ELR (cell line): ENCODE data around the gene ITGA8.

Experiments used
- DNase-seq: peaks from one replicate; pipeline ENCODE4 v3.0.0-alpha.2; 2015; ENCODE audit warnings: low read depth

Gene ITGA8

GRCh38 chr10:15730341-15730740, 10.6 kb upstream of the ITGA8 start:
- no peak for DNase-seq

DNA sequence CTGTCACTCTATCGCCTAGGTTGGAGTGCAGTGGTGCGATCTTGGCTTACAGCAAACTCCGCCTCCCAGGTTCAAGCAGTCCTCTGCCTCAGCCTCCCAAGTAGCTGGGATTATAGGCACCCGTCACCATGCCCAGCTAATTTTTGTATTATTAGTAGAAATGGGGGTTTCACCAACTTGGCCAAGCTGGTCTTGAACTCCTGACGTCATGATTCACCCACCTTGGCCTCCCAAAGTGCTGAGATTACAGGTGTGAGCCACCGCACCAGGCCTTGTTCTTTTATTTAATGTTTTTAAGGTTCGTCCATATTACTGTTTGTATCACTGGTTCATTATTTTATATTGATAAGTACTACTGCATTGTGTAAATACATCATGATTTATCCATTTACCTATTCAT, 10.2 kb upstream of the ITGA8 start:
- DNase-seq = no peak

DNA sequence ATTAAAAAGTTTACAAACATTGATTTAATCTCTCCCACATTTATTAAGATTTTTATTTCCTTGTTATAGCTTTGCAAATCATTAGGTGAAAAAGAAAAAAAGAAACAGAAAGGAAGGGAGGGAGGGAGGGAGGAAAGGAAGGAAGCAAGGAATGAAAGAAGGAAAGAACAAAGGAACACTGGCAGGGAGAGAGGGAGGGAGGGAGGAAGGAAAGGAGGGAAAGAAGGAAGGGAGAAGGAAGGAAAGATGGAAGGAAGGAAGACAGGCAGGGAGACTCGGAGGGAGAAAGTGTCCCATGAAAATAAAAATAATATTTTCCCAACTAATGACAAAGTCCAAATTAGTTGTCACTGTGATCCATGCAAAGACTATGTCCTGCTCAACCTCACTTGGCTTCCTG, 6.3 kb upstream of the ITGA8 start:
- no peak for DNase-seq

DNA sequence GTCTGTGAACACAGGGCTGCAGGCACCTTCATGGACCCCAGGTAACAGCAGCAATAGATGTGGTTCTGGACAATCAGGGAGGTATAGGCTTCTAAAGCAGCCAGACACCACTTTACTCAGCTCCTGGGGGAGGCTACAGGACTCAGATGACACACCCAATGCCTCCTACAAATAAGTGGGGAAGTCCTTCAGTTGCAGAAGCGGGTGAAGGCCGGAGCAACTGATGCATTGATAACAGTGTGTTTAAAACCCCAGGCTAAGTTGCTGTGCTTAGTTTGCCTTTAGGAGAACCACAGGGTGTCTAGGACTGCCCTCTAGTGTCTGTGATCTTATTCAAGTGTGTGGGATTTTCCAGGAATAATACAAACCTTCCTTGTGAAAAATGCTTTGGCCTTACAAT, 5.9 kb upstream of the ITGA8 start:
- peak; percentile 74 for DNase-seq

GRCh38 chr10:15724683-15725082, 5.0 kb upstream of the ITGA8 start:
- no peak for DNase-seq

DNA sequence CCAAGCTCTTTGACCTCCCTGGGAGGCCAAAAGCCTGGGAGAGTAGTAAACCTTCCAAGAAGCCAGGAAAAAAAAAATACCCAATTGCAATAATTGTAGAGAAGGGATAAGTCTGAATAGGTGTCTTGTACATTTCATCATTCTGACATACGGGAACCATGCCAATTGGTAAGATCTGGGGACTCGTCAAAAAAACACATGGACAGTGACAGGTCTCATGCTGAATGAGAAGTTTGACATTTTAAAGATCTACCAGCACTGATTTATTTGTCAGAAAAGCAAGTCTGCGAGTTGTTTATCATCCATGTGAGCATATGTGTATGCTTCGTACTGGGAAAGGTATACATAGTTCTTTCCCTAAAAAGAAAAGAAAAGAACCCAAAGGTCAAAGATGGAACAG, 4.1 kb upstream of the ITGA8 start:
- DNase-seq = no peak

DNA sequence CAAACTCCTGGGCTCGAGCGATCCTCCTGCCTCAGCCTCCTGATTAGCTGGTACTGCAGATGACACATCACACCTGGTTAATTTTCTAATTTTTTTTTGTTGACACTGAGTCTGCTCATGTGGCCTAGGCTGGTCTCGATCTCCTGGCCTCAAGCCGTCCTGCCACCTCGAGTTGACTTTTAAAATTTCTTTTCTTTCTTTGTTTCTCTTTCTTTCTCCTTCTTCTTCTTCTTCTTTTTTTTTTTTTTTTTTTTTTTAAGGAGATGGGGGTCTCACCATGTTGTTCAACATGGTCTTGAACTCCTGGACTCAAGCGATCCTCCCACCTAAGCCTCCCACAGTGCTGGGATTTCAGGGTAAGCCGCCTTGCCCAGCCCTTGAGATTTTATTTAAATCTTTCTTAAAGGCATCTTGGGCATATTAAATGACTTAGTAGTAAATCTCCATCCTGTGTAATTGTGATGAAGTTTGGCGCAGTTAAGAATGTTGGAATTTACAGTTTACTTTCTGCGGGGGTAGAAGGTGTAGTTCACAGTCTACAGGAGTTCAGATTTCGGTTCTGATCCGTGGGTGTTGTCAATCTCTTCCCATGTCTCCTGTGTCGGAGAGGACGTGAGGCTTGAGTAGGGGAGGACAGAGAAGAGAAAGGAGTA, 1.0 kb upstream of the ITGA8 start:
- DNase-seq = no peak

GRCh38 chr10:15719049-15719898, 448 bp downstream of the ITGA8 start:
- DNase-seq = peak; percentile 11

DNA sequence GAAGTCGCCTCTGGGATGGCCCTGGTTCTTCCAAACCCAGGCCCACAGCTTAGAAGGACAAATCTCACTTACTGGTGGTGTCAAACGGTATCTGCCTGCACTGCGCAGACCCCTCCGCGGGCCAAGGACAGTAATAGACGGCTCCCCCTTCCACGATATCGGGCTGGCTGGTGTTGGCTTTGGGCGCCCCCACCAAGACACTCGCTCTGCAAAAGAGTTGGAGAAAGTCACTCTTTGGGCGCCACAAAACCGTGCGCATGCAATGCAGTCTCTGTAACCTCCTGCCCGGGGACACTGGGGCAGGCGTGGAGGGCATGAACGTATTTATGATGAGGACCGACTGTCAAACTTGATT, 1.1 kb downstream of the ITGA8 start:
- DNase-seq = no peak

- peak; percentile 40 for DNase-seq
Measured at GRCh38 chr10:15715619-15716227, 4.0 kb downstream of the ITGA8 start.

DNA sequence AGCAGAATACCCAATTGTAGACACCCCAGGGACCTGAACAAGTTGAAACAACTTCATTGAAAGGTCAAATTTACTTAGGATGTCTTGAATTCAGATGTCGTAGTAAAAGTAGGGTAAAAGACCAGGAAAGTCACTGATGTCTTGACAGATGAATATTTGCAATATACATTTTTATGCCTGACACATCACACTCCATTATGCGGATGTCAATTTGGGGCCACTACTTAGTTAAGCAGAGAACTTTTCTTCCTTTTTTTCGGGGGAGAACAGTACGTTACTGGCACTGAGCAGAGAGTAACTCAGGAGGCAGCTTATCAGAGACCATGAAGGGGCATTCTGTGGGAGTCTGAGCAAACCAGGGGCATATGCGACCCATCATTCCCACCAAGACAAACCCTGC, 4.9 kb downstream of the ITGA8 start:
- DNase-seq = no peak

DNA sequence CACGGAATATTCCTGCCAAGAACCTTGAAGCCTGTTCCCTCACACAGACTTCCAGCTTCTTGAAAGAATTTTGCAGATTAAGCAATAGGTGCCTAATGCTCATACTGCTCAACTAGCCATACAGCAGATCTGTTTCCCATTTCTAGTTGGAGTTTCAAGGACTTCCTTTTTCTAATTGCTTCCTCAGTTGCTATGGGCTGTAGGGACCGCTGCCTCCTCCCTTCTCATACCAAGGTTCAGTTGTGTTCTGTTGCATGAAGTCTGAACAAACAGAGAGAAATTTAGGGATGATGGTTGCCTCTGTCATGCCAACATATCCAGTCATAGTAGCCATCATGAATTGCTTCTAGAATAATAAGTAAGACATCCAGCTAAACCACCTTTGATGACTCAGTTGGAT, 6.8 kb downstream of the ITGA8 start:
- peak; percentile 38 for DNase-seq

DNA sequence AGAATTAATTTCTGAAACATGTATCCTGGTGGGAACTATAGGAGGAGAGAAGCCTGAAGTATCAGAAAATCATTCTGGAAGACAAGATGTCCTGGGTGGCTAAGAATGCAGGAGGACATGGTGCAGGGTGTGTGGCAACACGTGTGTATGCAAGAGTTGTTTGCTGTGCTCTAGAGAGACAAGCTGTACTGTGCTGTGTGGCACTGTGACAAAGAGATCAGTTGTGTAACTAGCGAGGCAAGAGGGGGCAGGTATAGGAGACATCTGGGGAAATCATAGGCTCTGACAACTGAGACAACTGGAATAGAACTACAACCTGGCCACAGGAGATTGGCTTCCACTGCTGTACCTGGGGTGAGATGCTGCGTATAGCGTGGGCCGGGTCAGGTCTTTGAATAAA, 9.3 kb downstream of the ITGA8 start:
- DNase-seq = no peak

- no peak for DNase-seq
Measured at GRCh38 chr10:15705298-15705697, 14.4 kb downstream of the ITGA8 start.

- DNase-seq = peak; percentile 29
Measured at GRCh38 chr10:15704581-15704968, 15.1 kb downstream of the ITGA8 start.

DNA sequence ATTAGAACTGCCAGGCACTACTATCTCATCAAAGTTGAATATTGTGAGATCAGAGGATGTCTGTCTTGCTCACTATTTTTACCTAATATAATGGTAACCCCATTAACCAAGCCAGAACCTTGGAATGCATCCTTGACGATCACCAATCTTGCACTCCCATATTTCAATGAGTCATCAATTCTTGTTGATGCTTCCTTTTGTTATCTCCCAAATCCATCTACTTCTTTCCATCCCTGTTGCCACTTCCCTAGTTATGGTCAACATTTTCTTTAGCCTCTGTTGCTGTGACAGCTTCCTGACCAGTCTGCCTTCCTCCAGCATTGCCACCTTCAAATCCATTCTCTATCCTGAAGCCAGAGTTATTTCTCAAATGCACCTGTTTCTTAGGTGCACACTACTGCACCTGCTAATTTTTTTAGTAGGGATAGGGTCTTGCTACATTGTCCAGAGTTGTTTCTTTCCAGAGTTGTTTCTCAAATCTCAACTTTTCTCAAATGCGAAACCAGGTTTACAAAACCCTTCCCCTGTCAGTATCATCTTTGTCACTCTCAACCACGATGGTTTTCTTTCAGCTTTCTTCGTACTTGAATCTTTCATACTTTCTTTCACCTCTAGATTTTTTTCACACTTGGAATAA, 15.7 kb downstream of the ITGA8 start:
- no peak for DNase-seq

DNA sequence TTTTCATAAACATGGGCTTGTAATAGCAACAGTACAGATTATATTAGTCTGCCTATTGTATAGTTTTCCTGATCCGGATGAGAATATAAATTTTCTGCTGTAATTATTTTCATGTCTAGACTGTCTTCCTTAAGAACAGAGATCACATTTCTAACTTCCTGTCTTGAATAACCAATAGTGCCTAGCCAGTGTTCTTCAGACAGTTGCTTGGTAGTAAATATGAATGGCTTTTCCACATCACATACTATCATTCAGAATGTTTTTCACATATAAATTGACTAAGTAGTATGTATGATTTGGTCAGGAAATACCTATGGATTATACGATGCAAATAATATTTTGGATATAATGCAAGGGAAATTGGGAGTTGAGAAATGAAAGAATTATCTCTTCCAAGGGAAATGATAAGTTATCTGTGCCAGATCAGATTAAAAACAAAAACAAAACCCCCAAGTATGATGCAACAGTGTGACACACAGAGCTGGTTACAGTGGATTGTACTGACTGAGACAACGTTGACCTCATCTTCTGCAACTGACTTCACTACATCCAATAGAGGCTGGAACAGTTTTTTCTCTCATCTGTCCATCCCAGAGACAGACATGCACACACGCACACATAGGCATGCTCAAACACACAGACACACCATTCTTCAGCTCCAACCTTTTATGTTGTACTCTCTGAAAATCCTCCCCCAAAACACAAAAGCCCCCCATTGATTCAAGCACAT, 16.4 kb downstream of the ITGA8 start:
- DNase-seq = no peak

GRCh38 chr10:15700078-15700674, 19.5 kb downstream of the ITGA8 start:
- DNase-seq = no peak

DNA sequence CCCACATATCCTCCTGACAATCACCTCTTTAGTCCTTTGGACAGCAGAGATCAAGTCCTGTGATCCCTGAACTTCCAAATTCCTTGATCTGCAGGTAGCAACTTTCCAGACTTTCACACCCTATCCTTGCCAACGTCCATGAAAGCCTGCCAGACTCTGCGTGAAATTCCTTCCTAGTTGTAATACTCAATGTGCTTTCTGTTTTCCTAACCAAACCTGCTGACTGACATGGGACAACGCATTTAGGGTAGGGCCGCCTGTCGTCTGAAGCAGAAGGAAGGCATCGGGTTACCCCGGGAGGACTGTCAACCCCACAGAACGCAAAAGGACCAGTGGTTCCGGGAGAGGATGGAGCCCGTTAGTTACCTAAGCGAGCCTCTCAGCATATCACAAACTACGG, 23.9 kb downstream of the ITGA8 start:
- DNase-seq = no peak

DNA sequence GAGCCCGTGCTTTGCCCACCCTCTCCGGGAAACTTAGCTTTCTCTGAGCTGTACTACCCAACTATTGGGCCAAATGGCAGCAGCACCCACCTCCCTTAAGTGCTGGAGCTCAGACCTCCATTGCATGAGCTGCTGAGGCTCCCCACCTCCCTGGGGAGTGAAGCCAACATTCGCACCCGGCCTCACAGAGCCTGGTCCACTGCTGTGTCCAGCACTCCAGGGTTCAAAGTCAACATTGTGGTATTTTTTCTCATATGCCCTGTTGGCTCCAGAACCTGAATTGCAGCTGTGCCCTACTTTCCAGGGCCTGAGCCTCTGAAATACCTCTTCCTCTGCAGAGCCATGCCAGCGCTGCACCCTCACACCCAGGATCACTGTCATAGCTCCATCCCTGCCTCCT, 29.7 kb downstream of the ITGA8 start:
- no peak for DNase-seq

GRCh38 chr10:15684768-15685167, 35.0 kb downstream of the ITGA8 start:
- no peak for DNase-seq

DNA sequence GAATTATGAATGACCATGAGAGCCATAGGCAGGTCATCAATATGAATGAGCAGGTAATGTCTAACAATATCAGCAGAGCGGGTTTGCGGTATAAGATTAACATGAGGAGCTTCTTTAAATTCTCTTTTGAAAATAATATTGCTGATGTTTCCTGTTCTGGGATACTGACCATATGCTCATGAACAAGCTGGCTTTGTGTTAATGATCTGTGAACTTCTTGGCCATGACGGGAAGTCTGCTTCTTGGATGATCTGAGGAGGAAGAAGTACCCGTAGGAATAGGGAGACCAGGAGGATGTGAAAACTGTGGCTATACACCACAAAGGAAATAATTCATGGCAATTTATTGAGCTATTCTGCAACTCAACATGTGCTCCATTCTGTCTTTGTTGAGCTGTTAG, 38.6 kb downstream of the ITGA8 start:
- no peak for DNase-seq
